CD14-positive monocyte (primary cell): ENCODE results near the gene NPR3. TPM values are rescaled to one million over a fixed set of nuclear protein-coding genes. Genes with fewer than 3 reads are reported as not detected.

Experiments
- DNase-seq, 3 donors: peaks; one replicate each; pipeline ENCODE4 v3.0.0-alpha.2; 2011 to 2022
- H2AFZ ChIP-seq: 2 replicates; pipeline ENCODE4 v1.6.0; 2012; ENCODE audit warnings: mild to moderate bottlenecking, low read depth, low read length, inconsistent platforms; ENCODE audit not compliant: insufficient read depth, poor library complexity, severe bottlenecking
- H3K27ac ChIP-seq, 2 donors: 1 replicate in 1 of 2; 2 replicates in 1 of 2; pipeline ENCODE4 v1.5.1; 2012 to 2013; ENCODE audit warnings: low read length in 2 of 2, control low read depth in 1 of 2, inconsistent platforms in 1 of 2, low read depth in 1 of 2, mild to moderate bottlenecking in 1 of 2
- H3K27me3 ChIP-seq, 2 donors: one replicate each; pipeline versions ENCODE4 v1.6.0 to v1.6.1; 2011 to 2013; ENCODE audit warnings: low read length in 2 of 2; ENCODE audit not compliant: control insufficient read depth in 2 of 2, insufficient read depth in 2 of 2
- H3K36me3 ChIP-seq, 2 donors: replicated peaks in 1 of 2; 1 replicate in 1 of 2; 2 replicates in 1 of 2; pipeline versions ENCODE4 v1.5.1 to v1.6.1; 2012 to 2013; ENCODE audit warnings: low read length in 2 of 2, control low read depth in 1 of 2, inconsistent platforms in 1 of 2, mild to moderate bottlenecking in 1 of 2; ENCODE audit not compliant: insufficient read depth in 2 of 2, control insufficient read depth in 1 of 2
- H3K4me1 ChIP-seq, 2 donors: 1 replicate in 1 of 2; 2 replicates in 1 of 2; pipeline versions ENCODE4 v1.5.1 to v1.6.1; 2012 to 2013; ENCODE audit warnings: low read length in 2 of 2, control low read depth in 1 of 2, inconsistent platforms in 1 of 2, mild to moderate bottlenecking in 1 of 2, moderate library complexity in 1 of 2; ENCODE audit not compliant: insufficient read depth in 2 of 2, control insufficient read depth in 1 of 2
- H3K4me2 ChIP-seq: replicated peaks from 2 replicates; pipeline ENCODE3; 2012; ENCODE audit warnings: low read length, moderate library complexity, mild to moderate bottlenecking; ENCODE audit not compliant: poor library complexity, severe bottlenecking; ENCODE audit errors: extremely low read depth
- H3K4me3 ChIP-seq, 3 experiments: fragments of 200-600 bp in 1 of 3; sonication (generic) in 1 of 3; replicated peaks in 1 of 3; 1 replicate in 2 of 3; 2 replicates in 1 of 3; pipeline ENCODE4 v1.5.1; 2011 to 2013; ENCODE audit warnings: low read length in 3 of 3, mild to moderate bottlenecking in 3 of 3, control low read depth in 2 of 3, low read depth in 2 of 3, inconsistent platforms in 1 of 3, moderate library complexity in 1 of 3
- H3K79me2 ChIP-seq: 2 replicates; pipeline ENCODE4 v1.6.0; 2012; ENCODE audit warnings: mild to moderate bottlenecking, control low read depth, inconsistent platforms, low read length, moderate library complexity; ENCODE audit not compliant: insufficient read depth
- H3K9ac ChIP-seq: 2 replicates; pipeline ENCODE4 v1.6.0; 2017; ENCODE audit warnings: low read length, mild to moderate bottlenecking; ENCODE audit not compliant: insufficient read depth, poor library complexity, severe bottlenecking
- H3K9me3 ChIP-seq, 2 donors: replicated peaks in 1 of 2; 1 replicate in 1 of 2; 2 replicates in 1 of 2; pipeline versions ENCODE4 v1.5.1 to v1.6.1; 2012 to 2013; ENCODE audit warnings: low read length in 2 of 2, control low read depth in 1 of 2; ENCODE audit not compliant: control insufficient read depth in 1 of 2, insufficient read depth in 1 of 2
- H4K20me1 ChIP-seq: 2 replicates; pipeline ENCODE4 v1.6.0; 2012; ENCODE audit warnings: mild to moderate bottlenecking, low read length, control low read depth, moderate library complexity; ENCODE audit not compliant: insufficient read depth
- H3K27ac Mint-ChIP-seq, 7 donors: one replicate each; pipeline ENCODE4 v1.8.0; 2020; ENCODE audit warnings: mild to moderate bottlenecking in 7 of 7, mixed read lengths in 7 of 7, moderate library complexity in 6 of 7, inconsistent platforms in 2 of 7
- H3K27me3 Mint-ChIP-seq, 3 donors: one replicate each; pipeline ENCODE4 v1.8.0; 2021 to 2022; ENCODE audit warnings: low read depth in 3 of 3, mild to moderate bottlenecking in 3 of 3, mixed read lengths in 3 of 3, moderate library complexity in 3 of 3, inconsistent platforms in 1 of 3
- H3K36me3 Mint-ChIP-seq, 2 donors: one replicate each; pipeline ENCODE4 v1.8.0; 2020; ENCODE audit warnings: mixed read lengths in 2 of 2, inconsistent platforms in 1 of 2, mild to moderate bottlenecking in 1 of 2
- H3K4me1 Mint-ChIP-seq: one replicate; pipeline ENCODE4 v1.8.0; 2020; ENCODE audit warnings: mild to moderate bottlenecking, mixed read lengths
- H3K4me3 Mint-ChIP-seq, 2 donors: one replicate each; pipeline ENCODE4 v1.8.0; 2020; ENCODE audit warnings: mild to moderate bottlenecking in 2 of 2, mixed read lengths in 2 of 2, moderate library complexity in 1 of 2
- H3K9me3 Mint-ChIP-seq, 7 donors: one replicate each; pipeline ENCODE4 v1.8.0; 2020 to 2022; ENCODE audit warnings: mixed read lengths in 7 of 7, mild to moderate bottlenecking in 6 of 7, moderate library complexity in 6 of 7, inconsistent platforms in 2 of 7
- WGBS: methylation state at CpG from one replicate; pipeline ENCODE4 v1.1.5; 2013; ENCODE audit warnings: missing lambda C conversion rate; ENCODE audit not compliant: insufficient coverage; 5-methylcytosine and 5-hydroxymethylcytosine counted together
- intact Hi-C, 2 donors: fragments of 100-400 bp; cut with micrococcal nuclease; formaldehyde crosslinking; loops; one replicate each; pipeline versions ENCODE4 v1.15.0 to v1.15.1; 2023
- polyA plus RNA-seq, 3 donors: library from polyadenylated mRNA; depleted of rRNA in 1 of 3; unstranded in 2 of 3; stranded (reverse) in 1 of 3; fragments of 300-500 nt in 2 of 3; fragments of >200 nt in 1 of 3; fragmentation: Illumina TruSeq in 2 of 3; gene quantifications; 1 replicate in 2 of 3; 2 replicates in 1 of 3; pipeline ENCODE4 v1.2.3, GENCODE V29; 2012 to 2021
- TF ChIP-seq, protein P1 (sequence below): fragments of 200-600 bp; IDR thresholded peaks from one replicate; pipeline ENCODE4 v1.8.0; 2022; ENCODE audit warnings: antibody characterized with exemption, mild to moderate bottlenecking

Gene NPR3
- polyA plus RNA-seq, 3 donors: not detected

DNA sequence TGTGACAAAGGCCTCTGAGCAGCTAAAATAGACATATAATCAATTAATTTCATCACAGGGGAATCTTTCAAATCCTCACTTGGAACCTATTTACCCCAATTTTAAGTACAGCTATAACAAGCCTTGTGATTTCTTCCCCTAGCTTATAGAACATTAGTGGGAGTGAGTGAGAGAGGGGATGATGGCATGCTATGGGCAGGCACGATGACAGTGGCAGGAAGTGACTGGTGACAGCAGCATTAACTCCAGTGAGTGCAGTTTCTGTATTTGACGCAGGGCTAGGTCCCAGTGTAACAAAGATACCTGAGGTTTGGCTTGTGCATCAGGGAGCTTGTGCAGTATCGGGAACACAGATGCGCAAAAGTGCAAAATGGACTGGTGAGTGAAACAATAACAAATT is 54.1 kb downstream of the NPR3 start:
- no peak overlapping the region for H3K27ac ChIP-seq
- WGBS: 65% methylated on average over 4 of the region's 4 CpGs
- no peak for DNase-seq
- H3K4me1 Mint-ChIP-seq: peaks cover 6% of the 10 kb centered on the region
- no peaks in the 10 kb centered on the region for H3K36me3 ChIP-seq
- no peaks in the 10 kb centered on the region for H3K27me3 ChIP-seq
- H3K4me3 ChIP-seq: no peak overlapping the region
- no peaks in the 10 kb centered on the region for H3K9me3 ChIP-seq
- no peak overlapping the region for H3K4me2 ChIP-seq
- no peak overlapping the region for H3K4me3 Mint-ChIP-seq
- peaks cover 0 to 6% (median 0%) of the 10 kb centered on the region in 7 donors for H3K9me3 Mint-ChIP-seq
- peaks cover 0 to 6% (median 5%) of the 10 kb centered on the region in 3 donors for H3K27me3 Mint-ChIP-seq
- TF ChIP-seq, protein P1, sequence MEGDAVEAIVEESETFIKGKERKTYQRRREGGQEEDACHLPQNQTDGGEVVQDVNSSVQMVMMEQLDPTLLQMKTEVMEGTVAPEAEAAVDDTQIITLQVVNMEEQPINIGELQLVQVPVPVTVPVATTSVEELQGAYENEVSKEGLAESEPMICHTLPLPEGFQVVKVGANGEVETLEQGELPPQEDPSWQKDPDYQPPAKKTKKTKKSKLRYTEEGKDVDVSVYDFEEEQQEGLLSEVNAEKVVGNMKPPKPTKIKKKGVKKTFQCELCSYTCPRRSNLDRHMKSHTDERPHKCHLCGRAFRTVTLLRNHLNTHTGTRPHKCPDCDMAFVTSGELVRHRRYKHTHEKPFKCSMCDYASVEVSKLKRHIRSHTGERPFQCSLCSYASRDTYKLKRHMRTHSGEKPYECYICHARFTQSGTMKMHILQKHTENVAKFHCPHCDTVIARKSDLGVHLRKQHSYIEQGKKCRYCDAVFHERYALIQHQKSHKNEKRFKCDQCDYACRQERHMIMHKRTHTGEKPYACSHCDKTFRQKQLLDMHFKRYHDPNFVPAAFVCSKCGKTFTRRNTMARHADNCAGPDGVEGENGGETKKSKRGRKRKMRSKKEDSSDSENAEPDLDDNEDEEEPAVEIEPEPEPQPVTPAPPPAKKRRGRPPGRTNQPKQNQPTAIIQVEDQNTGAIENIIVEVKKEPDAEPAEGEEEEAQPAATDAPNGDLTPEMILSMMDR: no peak
- no peaks in the 10 kb centered on the region for H3K4me1 ChIP-seq
- no peak overlapping the region for H2AFZ ChIP-seq
- intact Hi-C loops: no loop called here
- H3K27ac Mint-ChIP-seq: no peak overlapping the region
- H3K9ac ChIP-seq: no peak overlapping the region
- H3K36me3 Mint-ChIP-seq: no peaks in the 10 kb centered on the region
- no peaks in the 10 kb centered on the region for H3K79me2 ChIP-seq
- no peaks in the 10 kb centered on the region for H4K20me1 ChIP-seq

- peaks cover 0 to 6% (median 0%) of the 10 kb centered on the region in 3 donors for H3K27me3 Mint-ChIP-seq
- H3K27me3 ChIP-seq: no peaks in the 10 kb centered on the region
- intact Hi-C loops: no loop called here
- H3K9me3 ChIP-seq: no peaks in the 10 kb centered on the region
- H3K9ac ChIP-seq: no peak overlapping the region
- peak; percentile 5 to 50 (median 26) for DNase-seq
- no peak overlapping the region for H3K27ac ChIP-seq
- H3K4me3 ChIP-seq: no peak overlapping the region
- H3K4me1 ChIP-seq: no peaks in the 10 kb centered on the region
- no peak overlapping the region for H2AFZ ChIP-seq
- H3K4me2 ChIP-seq: no peak overlapping the region
- H3K9me3 Mint-ChIP-seq: peaks cover 0 to 5% (median 0%) of the 10 kb centered on the region in 7 donors
- no peaks in the 10 kb centered on the region for H3K36me3 Mint-ChIP-seq
- H3K4me3 Mint-ChIP-seq: no peak overlapping the region
- WGBS: 72% methylated on average over 5 of the region's 8 CpGs
- H3K36me3 ChIP-seq: no peaks in the 10 kb centered on the region
- peak overlapping the region in 1 of 7 donors; percentile 37 for H3K27ac Mint-ChIP-seq
- H3K4me1 Mint-ChIP-seq: peaks cover 6% of the 10 kb centered on the region
- H4K20me1 ChIP-seq: no peaks in the 10 kb centered on the region
- TF ChIP-seq, protein P1: no peak
- no peaks in the 10 kb centered on the region for H3K79me2 ChIP-seq
Observed at GRCh38 chr5:32767948-32768467, 56.9 kb downstream of the NPR3 start.
